Epithelial cell of proximal tubule (primary cell): Measurements from ENCODE around the gene ZWILCH. TPM values are rescaled to one million over a fixed set of nuclear protein-coding genes. Genes with fewer than 3 reads are reported as not detected.

ENCODE experiments used
- DNase-seq: peaks from one replicate; pipeline ENCODE4 v3.0.0-alpha.2; 2011; ENCODE audit warnings: low read depth
- H3K4me3 ChIP-seq: 2 replicates; pipeline ENCODE4 v1.5.1; 2011; ENCODE audit warnings: low read depth, mild to moderate bottlenecking, low read length
- total RNA-seq: library from RNA; depleted of rRNA; stranded (reverse); fragments of >200 nt; gene quantifications from 2 replicates; pipeline ENCODE4 v1.2.3, GENCODE V29; 2015
- TF ChIP-seq, protein P1 (sequence below): conservative IDR thresholded peaks from 2 replicates; pipeline ENCODE4 v1.5.1; 2012; ENCODE audit warnings: low read depth, mild to moderate bottlenecking, low read length

The ZWILCH gene
- total RNA-seq, 1 donor from 2014 or later, result 30.6 TPM

DNA sequence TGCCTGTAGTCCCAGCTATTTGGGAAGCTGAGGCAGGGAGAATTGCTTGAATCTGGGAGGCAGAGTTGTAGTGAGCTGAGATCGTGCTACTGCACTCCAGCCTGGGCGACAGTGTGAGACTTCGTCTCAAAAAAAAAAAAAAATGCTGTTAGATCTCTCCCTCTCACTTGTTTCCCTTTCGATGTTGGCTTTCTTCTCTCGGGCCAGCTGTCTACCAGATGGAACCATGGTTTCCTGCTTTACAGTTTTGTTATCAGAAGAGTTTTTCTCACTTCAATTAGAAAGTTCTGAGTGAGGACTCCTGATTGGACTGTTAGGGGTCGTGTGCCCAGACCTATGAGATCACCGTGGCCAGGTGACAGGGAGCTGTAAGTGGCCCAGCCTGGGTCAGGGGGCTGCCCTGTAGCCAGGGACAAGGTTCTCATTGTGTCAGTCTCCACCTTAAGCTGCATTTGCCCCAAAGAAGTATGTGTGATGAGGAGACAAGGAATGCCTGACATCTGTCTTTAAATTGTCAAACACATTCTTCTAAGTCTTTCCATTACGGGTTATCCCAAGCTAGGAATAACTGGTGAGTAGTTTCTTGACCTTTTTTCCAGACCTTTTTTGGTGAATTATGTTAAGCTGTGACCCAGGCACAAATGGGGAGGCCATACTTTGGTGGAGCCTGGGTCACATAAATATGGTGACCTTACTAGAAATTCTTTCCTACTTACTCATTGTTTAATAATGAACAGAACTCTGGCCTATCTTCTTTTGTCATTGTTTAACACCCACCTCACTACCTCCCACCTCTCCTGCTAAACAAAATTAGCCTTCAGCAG, 32.7 kb upstream of the ZWILCH start:
- TF ChIP-seq, protein P1, sequence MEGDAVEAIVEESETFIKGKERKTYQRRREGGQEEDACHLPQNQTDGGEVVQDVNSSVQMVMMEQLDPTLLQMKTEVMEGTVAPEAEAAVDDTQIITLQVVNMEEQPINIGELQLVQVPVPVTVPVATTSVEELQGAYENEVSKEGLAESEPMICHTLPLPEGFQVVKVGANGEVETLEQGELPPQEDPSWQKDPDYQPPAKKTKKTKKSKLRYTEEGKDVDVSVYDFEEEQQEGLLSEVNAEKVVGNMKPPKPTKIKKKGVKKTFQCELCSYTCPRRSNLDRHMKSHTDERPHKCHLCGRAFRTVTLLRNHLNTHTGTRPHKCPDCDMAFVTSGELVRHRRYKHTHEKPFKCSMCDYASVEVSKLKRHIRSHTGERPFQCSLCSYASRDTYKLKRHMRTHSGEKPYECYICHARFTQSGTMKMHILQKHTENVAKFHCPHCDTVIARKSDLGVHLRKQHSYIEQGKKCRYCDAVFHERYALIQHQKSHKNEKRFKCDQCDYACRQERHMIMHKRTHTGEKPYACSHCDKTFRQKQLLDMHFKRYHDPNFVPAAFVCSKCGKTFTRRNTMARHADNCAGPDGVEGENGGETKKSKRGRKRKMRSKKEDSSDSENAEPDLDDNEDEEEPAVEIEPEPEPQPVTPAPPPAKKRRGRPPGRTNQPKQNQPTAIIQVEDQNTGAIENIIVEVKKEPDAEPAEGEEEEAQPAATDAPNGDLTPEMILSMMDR, result no peak
- DNase-seq, result peak; percentile 57

DNA sequence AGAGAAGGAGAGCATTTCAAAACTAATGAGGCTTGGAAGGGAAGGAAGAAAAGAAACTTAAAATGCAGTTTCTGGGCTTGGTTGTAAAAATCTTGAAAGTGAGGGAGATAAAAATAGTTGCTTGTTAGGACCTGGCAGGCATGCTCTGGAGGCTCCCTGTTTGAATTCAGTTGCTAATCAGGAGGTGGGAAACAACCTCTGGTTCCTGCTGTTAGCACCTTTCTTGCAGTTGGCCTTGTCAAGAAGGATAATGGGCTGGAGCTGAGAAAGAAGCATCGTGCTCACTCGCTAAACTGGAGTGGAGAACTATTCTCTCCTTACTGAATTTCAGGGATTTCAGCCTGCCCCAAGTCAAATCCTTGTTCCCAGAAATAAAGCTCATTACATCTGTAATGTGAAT, 31.0 kb upstream of the ZWILCH start:
- H3K4me3 ChIP-seq, result no peak overlapping the region
- TF ChIP-seq, protein P1, result no peak
- DNase-seq, result no peak

More for the DNA sequence above, 32.7 kb upstream of the ZWILCH start:
- H3K4me3 ChIP-seq, result no peak overlapping the region

DNA sequence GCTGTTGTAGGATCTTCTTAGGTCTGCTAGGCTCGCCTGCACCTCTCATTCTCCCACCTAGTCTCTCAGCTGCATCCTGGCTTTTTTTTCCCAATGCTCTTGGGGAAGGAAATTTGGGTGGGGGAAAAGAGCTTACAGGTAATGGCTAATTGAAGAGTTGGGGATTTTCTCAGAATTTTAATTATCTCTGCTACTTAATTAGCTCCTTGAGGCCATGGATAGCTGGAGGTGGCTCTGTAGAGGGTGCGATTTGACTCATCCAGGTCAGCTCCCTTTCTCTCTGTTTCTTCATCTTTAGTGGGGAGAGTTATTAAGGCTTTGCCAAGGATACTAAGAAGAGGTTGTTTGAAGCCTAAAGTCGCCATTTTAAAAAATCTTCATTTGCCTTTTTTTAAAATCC, 30.2 kb upstream of the ZWILCH start:
- no peak for DNase-seq
- H3K4me3 ChIP-seq, result no peak overlapping the region
- TF ChIP-seq, protein P1, result no peak

DNA sequence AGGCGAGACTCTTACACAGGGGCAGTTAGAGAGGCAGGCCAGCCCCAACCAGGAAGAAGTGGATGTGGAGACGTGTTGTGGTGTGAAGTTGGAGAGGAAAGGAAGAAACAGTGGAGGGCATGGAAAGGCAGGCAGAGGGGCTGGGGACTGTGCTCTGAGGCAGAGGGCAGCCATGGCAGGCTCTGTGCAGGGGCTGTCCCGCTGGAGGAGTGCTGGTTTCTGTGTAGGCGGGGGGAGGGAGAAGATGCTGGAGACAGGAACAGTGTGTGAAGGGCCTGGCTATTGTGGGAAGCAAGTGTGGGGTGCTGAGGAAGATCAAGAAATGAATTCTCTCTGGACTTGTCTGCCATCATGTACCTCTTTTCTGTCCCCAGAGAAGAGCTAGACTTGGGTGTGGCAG, 28.6 kb upstream of the ZWILCH start:
- no peak for DNase-seq
- TF ChIP-seq, protein P1, result no peak
- no peak overlapping the region for H3K4me3 ChIP-seq

DNA sequence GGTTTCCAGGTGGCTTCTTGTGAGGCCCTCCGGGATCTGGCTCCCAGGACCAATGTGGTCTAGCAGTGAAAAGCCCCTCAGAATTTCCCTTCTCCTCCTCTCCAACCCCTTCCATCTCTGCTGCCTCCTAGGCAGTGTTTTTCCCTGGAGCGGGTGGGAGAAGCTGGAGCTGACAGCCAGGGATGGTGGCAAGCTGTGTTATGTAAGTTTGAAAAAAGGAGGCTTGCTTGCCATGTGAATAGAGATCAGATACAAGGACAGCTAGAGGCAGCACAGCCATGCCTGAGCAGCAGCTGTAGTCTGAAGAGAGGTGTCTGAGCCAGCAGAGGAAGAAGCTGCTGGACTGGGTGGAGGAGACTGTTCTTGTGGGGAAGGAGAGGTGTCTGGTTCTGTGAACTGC, 28.1 kb upstream of the ZWILCH start:
- TF ChIP-seq, protein P1, result no peak
- no peak for DNase-seq
- no peak overlapping the region for H3K4me3 ChIP-seq

DNA sequence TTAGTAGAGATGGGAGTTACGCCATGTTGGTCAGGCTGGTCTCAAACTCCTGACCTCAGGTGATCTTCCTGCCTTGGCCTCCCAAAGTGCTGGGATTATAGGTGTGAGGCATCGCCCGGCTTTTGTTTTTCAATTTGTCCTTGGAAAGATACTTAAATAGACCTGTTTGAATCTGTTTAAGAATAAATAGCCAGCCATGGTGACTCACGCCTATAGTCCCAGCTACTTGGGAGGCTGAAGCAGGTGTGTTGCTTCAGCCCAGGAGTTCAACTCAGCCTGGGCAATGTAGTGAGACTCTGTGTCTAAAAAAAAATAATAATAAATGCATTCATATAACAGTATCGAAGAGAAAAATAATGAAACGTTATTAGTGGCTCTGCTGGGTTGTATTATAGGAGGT, 24.9 kb upstream of the ZWILCH start:
- no peak for DNase-seq
- TF ChIP-seq, protein P1, result no peak
- no peak overlapping the region for H3K4me3 ChIP-seq
